ENCODE data around the gene CAD.
"Not testable (repeated sequence)": the region's sequence is repeated elsewhere in the genome, so short reads cannot be mapped to it uniquely, and the experiment has no call there.

Gene CAD

GRCh38 chr2:27217173-27218121 lies at the start of gene CAD:
Gene CAD (plus strand): TSS chr2:27217369. CDS start chr2:27217552, 183 bp downstream.
- DNase-seq: peak; percentile 41

GRCh38 chr2:27170581-27171337 lies 46.4 kb upstream of the CAD start:
- DNase-seq: no peak

GRCh38 chr2:27171351-27171848 lies 45.8 kb upstream of the CAD start:
- DNase-seq: no peak

- DNase-seq: no peak
These were observed 42.5 kb upstream of the CAD start for GRCh38 chr2:27174638-27175037.

DNA sequence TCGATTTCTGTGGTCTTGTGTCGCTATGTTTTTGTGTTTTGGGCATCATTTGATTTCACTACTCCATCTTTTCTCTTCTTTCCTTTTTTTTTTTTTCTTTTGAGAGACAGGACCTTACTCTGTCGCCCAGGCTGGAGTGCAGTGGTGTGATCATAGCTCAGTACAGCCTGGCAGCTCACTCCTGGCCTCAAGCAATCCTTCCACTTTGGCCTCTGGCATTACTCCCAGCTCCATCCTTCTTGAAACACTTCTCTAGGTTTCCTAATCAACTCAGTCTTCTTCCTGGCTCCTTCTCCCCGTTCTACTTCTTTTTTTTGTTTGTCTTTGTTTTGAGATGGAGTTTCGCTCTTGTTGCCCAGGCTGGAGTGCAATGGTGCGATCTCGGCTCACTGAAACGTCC lies 41.8 kb upstream of the CAD start:
- DNase-seq: no peak

DNA sequence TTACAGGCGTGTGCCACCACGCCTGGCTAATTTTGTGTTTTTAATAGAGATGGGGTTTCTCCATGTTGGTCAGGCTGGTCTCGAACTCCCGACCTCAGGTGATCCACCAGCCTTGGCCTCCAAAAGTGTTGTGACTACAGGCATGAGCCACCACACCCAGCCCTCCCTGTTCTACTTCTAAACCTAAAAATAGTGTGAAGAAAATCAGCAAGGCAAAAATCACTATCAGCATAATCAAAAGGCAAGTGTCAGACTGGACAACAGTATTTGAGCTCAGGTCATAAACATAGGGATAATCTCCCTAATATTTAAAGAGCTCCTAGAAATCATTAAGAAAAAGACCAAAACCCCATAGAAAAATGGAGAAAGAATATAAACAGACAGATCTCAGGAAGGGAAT lies 41.4 kb upstream of the CAD start:
- DNase-seq: not testable (repeated sequence)

- no peak for DNase-seq
These were observed 39.5 kb upstream of the CAD start for GRCh38 chr2:27177441-27178351.

GRCh38 chr2:27178469-27178868 lies 38.7 kb upstream of the CAD start:
- DNase-seq: no peak

DNA sequence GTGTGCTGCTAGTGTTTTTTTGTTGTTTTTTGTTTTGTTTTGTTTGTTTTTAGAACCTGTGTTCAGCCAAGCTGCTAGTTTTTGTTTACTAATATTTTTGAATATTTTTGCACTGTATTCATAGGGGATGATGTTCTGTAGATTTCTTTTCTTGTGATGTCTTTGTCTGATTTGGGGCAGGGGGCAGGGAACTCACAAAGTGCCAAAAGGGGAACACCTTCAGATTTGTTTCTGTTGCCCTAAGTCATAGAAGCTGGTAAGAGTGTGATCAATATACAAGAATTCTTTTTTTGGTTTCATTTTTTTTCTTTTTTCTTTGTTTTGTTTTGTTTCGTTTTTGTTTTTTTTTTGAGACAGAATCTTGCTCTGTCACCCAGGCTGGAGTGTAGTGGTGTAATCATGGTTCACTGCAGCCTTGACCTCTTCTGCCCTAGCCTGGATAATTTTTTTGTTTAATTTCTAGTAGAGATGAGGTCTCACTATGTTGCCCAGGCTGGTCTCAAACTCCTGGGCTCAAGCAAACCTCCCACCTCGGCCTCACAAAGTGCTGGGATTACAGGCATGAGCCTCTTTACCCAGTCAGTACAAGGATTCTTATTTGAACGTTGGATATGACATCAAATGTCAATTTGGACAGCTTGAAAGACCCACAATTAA lies 37.7 kb upstream of the CAD start:
- no peak for DNase-seq

DNA sequence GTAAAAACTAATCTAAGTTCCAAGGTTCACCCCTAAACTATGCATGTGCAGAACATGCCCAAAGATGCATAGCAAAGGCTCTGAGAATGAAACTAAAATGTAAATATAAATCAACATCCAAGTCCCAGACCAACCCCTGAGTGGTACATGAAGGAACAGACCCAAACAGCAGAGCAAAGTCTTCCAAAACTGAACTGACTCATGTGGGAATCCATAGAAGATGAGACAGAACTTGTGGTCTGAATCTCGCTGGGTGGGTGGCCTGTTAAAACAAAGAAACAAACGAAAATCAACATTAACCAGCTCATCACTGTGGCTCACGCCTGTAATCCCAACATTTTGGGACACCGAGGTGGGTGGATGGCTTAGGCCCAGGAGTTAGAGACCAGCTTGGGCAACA lies 34.8 kb upstream of the CAD start:
- no peak for DNase-seq

DNA sequence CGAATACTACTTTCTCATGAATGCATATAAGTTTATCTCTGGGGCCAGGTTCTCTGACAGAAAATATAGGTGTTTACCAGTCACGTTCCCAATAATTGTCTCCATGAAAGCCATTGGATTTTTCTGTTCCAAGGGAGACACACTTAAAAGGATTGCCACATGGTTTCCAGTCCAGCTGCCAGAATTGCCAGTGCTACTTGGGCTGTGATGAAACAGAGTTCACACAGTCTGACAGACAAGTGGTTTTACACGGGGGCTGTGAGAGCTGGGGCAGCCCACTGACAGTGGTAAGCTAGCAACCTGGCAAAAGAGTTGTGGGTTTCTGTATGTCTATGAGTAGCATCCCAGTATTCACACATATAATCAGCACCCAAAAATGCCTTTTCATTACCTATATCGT lies 33.1 kb upstream of the CAD start:
- DNase-seq: no peak

DNA sequence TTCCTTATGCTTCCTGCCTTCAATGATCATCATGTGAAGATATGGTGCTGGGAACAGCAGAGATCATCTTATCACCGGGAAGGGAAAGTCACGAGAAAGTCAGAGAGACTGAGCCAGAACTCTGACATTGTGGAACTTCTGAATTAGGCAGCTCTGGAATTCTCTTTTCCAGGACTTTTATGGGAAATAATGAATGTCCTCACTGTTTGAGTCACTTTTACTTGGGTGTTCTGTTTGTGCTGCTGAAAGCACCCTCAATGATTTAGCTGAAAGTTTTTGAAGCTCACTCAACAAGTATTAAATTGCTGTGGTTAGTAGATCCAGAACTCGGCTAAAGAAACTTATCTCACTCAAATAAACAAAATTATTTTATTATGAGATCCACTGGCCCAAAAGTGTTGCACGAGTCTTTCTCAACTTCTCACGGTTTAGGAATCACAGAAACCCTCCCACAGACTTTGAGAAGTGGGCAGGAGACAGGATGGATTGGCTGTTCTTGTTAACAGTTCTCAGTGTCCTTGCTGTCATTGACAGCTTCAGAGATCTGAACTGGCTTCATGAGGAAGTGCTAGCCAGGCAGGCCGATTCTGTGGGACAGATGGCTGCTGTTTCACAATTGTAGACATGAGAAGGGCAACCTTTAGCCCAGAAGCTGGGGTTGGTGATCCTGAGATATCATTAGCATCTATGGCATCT lies 31.7 kb upstream of the CAD start:
- no peak for DNase-seq

GRCh38 chr2:27186613-27187345 lies 30.4 kb upstream of the CAD start:
- no peak for DNase-seq

DNA sequence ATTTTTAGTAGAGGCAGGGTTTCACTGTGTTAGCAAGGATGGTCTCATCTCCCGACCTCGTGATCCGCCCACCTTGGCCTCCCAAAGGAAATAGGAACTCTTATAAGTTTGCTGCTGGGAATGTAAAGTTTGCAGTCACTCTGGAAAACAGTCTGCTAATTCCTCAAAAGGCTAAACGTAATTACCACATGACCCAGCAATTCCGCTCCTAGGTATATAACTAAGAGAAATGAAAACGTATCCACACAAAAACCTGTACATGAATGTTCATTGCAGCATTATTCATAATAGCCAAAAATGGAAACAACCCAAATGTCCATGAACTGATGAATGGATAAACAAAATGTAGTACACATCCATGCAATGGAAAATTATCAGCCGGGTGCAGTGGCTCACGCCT lies 27.2 kb upstream of the CAD start:
- no peak for DNase-seq

GRCh38 chr2:27191070-27191829 lies 25.9 kb upstream of the CAD start:
- peak; percentile 41 for DNase-seq

- no peak for DNase-seq
These were observed 22.4 kb upstream of the CAD start for GRCh38 chr2:27194538-27195354.

DNA sequence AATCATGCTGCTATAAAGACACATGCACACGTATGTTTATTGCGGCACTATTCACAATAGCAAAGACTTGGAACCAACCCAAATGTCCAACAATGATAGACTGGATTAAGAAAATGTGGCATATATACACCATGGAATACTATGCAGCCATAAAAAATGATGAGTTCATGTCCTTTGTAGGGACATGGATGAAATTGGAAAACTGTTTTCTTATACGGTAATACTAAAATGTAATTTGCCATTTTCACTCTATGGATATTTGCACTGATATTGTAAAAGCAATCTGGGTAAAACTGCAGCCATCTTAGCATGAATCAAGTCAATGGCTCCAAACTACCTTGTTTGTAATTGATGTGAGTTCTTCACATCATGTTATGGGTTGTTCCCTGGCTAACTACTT lies 21.4 kb upstream of the CAD start:
- not testable (repeated sequence) for DNase-seq

DNA sequence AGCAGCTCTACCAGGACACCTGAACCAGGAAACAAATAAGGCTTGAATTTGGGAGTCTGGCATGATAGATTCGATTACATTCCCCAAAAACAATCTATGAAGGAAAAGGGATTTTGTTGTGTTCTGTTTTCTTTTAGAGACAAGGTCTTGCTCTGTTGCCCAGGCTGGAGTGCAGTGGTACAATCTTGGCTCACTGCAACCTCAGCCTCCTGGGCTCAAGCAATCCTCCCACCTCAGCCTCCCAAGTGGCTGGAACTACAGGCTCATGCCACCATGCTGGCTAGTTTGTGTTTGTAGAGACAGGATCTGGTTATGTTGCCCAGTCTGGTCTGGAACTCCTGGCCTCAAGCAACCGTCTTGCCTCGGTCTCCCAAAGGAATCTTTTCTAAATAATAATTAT lies 19.1 kb upstream of the CAD start:
- DNase-seq: not testable (repeated sequence)

- DNase-seq: no peak
These were observed 18.5 kb upstream of the CAD start for GRCh38 chr2:27198627-27199026.
